ENCODE measurements around the gene SLC49A3. TPM values are rescaled to one million over a fixed set of nuclear protein-coding genes. Genes with fewer than 3 reads are reported as not detected.

SLC49A3 gene
- total RNA-seq, 1 experiment from 2014 or later = 0.20 TPM

DNA sequence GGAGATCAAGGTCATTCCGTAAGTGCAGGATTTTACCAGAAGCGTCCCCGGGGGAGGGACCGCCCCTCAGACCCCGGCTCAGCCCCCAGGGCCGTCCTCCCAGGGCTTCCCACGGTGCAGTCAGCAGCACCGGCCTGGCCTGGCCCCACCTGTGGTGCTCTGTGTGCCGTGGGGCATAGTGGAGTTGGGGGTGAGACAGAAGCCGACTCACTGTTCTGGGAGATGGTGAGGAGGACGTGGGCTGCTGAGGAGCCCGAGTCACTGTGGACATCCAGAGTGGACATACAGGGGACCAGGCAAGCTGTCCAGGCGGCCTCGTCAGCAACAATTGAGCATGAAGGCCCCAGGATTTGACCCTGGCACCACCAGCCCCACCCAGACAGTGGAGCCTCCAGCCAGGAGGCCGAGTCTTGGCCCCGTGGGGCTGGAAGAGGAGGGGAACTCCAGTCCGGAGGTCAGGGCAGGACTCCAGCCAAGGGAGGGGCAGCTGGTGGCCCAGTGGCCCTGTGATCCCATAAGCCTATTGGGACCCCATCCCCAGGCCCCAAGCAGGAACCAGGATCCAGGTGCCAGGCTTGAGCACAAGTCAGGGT is 34.0 kb downstream of the SLC49A3 start:
- no TSS peak for BruUV-seq (replicated peaks)
- DNase-seq = no peak
- Mint-ChIP-seq H3K36me3 (ENCODE audit: insufficient read depth, unreplicated experiment) (no peaks in the 10 kb centered on the region), H3K9me3 (ENCODE audit: unreplicated experiment) (no peaks in the 10 kb centered on the region), H3K27ac (ENCODE audit: unreplicated experiment) (no peak overlapping the region), H3K4me3 (ENCODE audit: unreplicated experiment) (no peak overlapping the region), H3K27me3 (ENCODE audit: insufficient read depth, unreplicated experiment) (no peaks in the 10 kb centered on the region), H3K4me1 (ENCODE audit: low read depth, unreplicated experiment) (no peaks in the 10 kb centered on the region)
- intact Hi-C loops (cut with micrococcal nuclease; ENCODE audit: unreplicated experiment) = no loop called here
- H3K9me3 ChIP-seq = no peaks in the 10 kb centered on the region; the same call in 1 of the 2 replicates
- H3K27me3 ChIP-seq (replicated peaks; ENCODE audit: control insufficient read depth, insufficient read depth, low read length) = no peaks in the 10 kb centered on the region
- CTCF ChIA-PET = no interaction called here
- POLR2A ChIA-PET = no interaction called here
- no peaks in the 10 kb centered on the region for H3K4me1 ChIP-seq
- no peaks in the 10 kb centered on the region for H3K36me3 ChIP-seq (ENCODE audit: control insufficient read depth, insufficient read depth, low read length)
- TF ChIP-seq, protein P1, sequence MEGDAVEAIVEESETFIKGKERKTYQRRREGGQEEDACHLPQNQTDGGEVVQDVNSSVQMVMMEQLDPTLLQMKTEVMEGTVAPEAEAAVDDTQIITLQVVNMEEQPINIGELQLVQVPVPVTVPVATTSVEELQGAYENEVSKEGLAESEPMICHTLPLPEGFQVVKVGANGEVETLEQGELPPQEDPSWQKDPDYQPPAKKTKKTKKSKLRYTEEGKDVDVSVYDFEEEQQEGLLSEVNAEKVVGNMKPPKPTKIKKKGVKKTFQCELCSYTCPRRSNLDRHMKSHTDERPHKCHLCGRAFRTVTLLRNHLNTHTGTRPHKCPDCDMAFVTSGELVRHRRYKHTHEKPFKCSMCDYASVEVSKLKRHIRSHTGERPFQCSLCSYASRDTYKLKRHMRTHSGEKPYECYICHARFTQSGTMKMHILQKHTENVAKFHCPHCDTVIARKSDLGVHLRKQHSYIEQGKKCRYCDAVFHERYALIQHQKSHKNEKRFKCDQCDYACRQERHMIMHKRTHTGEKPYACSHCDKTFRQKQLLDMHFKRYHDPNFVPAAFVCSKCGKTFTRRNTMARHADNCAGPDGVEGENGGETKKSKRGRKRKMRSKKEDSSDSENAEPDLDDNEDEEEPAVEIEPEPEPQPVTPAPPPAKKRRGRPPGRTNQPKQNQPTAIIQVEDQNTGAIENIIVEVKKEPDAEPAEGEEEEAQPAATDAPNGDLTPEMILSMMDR (IDR thresholded peaks at IDR 0.05; ENCODE audit: insufficient read depth in 1 of 2, low read depth in 1 of 2, low read length in 1 of 2, severe bottlenecking in 1 of 2, unreplicated experiment in 1 of 2) = no peak
- no peak overlapping the region for H3K4me3 ChIP-seq (ENCODE audit: low read depth, low read length)

DNA sequence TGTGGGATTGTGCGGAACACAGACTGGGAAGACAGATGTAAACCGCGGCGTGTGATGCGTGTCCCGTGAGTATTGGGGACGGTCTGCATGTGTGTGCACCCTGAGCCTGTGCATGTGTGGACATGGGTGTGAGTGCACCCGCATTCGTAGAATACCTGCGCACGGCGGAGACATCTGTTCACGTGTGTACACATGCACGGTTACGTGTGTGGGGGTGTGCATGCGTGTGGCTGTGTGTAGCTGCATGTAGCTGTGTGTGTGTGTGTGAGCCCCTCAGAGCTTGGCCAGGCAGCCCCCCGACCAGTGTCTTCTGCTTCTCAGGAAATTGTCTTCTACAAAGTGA is 34.5 kb downstream of the SLC49A3 start:
- BruUV-seq (replicated peaks) = no TSS peak
- H3K4me3 Mint-ChIP-seq (ENCODE audit: unreplicated experiment) = no peak overlapping the region
- no peaks in the 10 kb centered on the region for H3K27me3 Mint-ChIP-seq (ENCODE audit: insufficient read depth, unreplicated experiment)
- ChIA-PET CTCF (no interaction called here), POLR2A (no interaction called here)
- no peaks in the 10 kb centered on the region for H3K36me3 Mint-ChIP-seq (ENCODE audit: insufficient read depth, unreplicated experiment)
- no peaks in the 10 kb centered on the region; the same call in 1 of the 2 replicates for H3K9me3 ChIP-seq
- H3K27ac Mint-ChIP-seq (ENCODE audit: unreplicated experiment) = no peak overlapping the region
- H3K36me3 ChIP-seq (ENCODE audit: control insufficient read depth, insufficient read depth, low read length) = no peaks in the 10 kb centered on the region
- H3K9me3 Mint-ChIP-seq (ENCODE audit: unreplicated experiment) = no peaks in the 10 kb centered on the region
- H3K27me3 ChIP-seq (replicated peaks; ENCODE audit: control insufficient read depth, insufficient read depth, low read length) = no peaks in the 10 kb centered on the region
- no peaks in the 10 kb centered on the region for H3K4me1 ChIP-seq
- no peak overlapping the region for H3K4me3 ChIP-seq (ENCODE audit: low read depth, low read length)
- H3K4me1 Mint-ChIP-seq (ENCODE audit: low read depth, unreplicated experiment) = no peaks in the 10 kb centered on the region
- TF ChIP-seq, protein P1 (IDR thresholded peaks at IDR 0.05; ENCODE audit: insufficient read depth in 1 of 2, low read depth in 1 of 2, low read length in 1 of 2, severe bottlenecking in 1 of 2, unreplicated experiment in 1 of 2) = no peak
- intact Hi-C loops (cut with micrococcal nuclease; ENCODE audit: unreplicated experiment) = no loop called here
- no peak for DNase-seq

DNA sequence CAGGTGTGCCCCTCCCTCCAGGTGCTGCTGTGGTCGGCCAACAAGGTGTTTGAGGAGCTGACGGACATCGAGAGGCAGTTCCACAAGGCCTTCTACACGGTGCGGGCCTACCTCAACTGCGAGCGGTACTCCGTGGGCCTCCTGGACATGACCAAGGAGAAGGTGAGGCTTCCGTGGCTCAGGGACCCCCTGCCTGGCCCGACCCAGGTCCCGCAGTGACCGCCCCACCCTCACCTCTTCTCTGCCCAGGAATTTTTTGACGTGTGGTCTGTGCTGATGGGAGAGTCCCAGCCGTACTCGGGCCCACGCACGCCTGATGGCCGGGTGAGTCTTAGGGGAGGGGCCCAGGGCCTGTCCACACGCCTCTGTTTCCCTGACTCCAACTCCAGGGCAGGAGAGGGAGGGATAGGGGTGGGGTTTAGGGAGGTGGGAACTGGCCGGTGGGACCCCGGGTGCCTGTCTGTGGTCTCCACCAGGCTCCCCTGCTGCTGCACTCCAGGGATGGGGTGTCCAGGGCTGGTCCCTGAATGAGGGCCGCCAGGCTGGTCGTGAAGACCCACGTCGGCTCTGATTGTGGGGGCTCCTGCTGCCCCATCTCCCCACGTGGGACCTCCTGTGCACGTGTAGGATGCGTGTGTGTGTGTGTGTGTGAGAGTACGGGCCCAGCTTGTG is 35.0 kb downstream of the SLC49A3 start:
- no peaks in the 10 kb centered on the region; the same call in 1 of the 2 replicates for H3K9me3 ChIP-seq
- no peaks in the 10 kb centered on the region for H3K4me1 Mint-ChIP-seq (ENCODE audit: low read depth, unreplicated experiment)
- no peak for DNase-seq
- no peak overlapping the region for H3K4me3 ChIP-seq (ENCODE audit: low read depth, low read length)
- CTCF ChIA-PET = no interaction called here
- BruUV-seq (replicated peaks) = no TSS peak
- H3K36me3 ChIP-seq (ENCODE audit: control insufficient read depth, insufficient read depth, low read length) = no peaks in the 10 kb centered on the region
- no peak overlapping the region for H3K4me3 Mint-ChIP-seq (ENCODE audit: unreplicated experiment)
- no peaks in the 10 kb centered on the region for H3K27me3 Mint-ChIP-seq (ENCODE audit: insufficient read depth, unreplicated experiment)
- no peak overlapping the region for H3K27ac Mint-ChIP-seq (ENCODE audit: unreplicated experiment)
- intact Hi-C loops (cut with micrococcal nuclease; ENCODE audit: unreplicated experiment) = no loop called here
- POLR2A ChIA-PET = no interaction called here
- no peaks in the 10 kb centered on the region for H3K9me3 Mint-ChIP-seq (ENCODE audit: unreplicated experiment)
- TF ChIP-seq, protein P1 (IDR thresholded peaks at IDR 0.05; ENCODE audit: insufficient read depth in 1 of 2, low read depth in 1 of 2, low read length in 1 of 2, severe bottlenecking in 1 of 2, unreplicated experiment in 1 of 2) = no peak
- H3K27me3 ChIP-seq (replicated peaks; ENCODE audit: control insufficient read depth, insufficient read depth, low read length) = no peaks in the 10 kb centered on the region
- H3K4me1 ChIP-seq = no peaks in the 10 kb centered on the region
- no peaks in the 10 kb centered on the region for H3K36me3 Mint-ChIP-seq (ENCODE audit: insufficient read depth, unreplicated experiment)
